OCI-LY7 (cell line): ENCODE results near the gene VN1R4. TPM values are rescaled to one million over a fixed set of nuclear protein-coding genes. Genes with fewer than 3 reads are reported as not detected.
"Not testable (repeated sequence)": the region's sequence is repeated elsewhere in the genome, so short reads cannot be mapped to it uniquely, and the experiment has no call there.

Experiments used
- BruUV-seq: library from RNA; stranded (reverse); fragments of 400-500 nt; replicated peaks from 2 replicates; lab custom pipeline; 2021; lab: Mats Ljungman, UMichigan
- CTCF ChIA-PET: fragments of 300-600 bp; sonication (Branson Sonifier 250); formaldehyde crosslinking; loops from one replicate; lab custom pipeline; 2022; ENCODE audit warnings: antibody characterized with exemption; ENCODE audit not compliant: unreplicated experiment; lab: Charles Lee
- POLR2A ChIA-PET: fragments of 300-600 bp; sonication (Branson Sonifier 250); formaldehyde crosslinking; loops from one replicate; lab custom pipeline; 2022; ENCODE audit warnings: antibody characterized with exemption; lab: Charles Lee
- DNase-seq: peaks from one replicate; pipeline ENCODE4 v3.0.0-alpha.2; 2015; ENCODE audit warnings: low spot score
- H2AFZ ChIP-seq: fragments of 200-600 bp; sonication (generic), shearing (Covaris generic); 2 replicates; pipeline ENCODE4 v1.6.1; 2014; ENCODE audit warnings: mild to moderate bottlenecking, antibody characterized with exemption, low read length, moderate library complexity
- H3K27ac ChIP-seq: fragments of 200-600 bp; sonication (generic); 2 replicates; pipeline ENCODE4 v1.5.1; 2014; ENCODE audit warnings: mixed run types, low read depth, mild to moderate bottlenecking, moderate library complexity, low read length, inconsistent platforms; ENCODE audit not compliant: poor library complexity, severe bottlenecking
- H3K36me3 ChIP-seq: fragments of 200-600 bp; sonication (generic); 2 replicates; pipeline ENCODE4 v1.6.1; 2014; ENCODE audit warnings: mild to moderate bottlenecking, antibody characterized with exemption, low read length, moderate library complexity, mixed read lengths; ENCODE audit not compliant: insufficient read depth
- H3K4me1 ChIP-seq: fragments of 200-600 bp; sonication (generic); 2 replicates; pipeline ENCODE4 v1.5.1; 2014; ENCODE audit warnings: mild to moderate bottlenecking, low read length; ENCODE audit not compliant: insufficient read depth, poor library complexity, severe bottlenecking
- H3K4me2 ChIP-seq: fragments of 200-600 bp; sonication (generic); 2 replicates; pipeline ENCODE4 v1.6.1; 2014; ENCODE audit warnings: mild to moderate bottlenecking, low read length
- H3K4me3 ChIP-seq: fragments of 200-600 bp; sonication (generic); 2 replicates; pipeline ENCODE4 v1.5.1; 2014; ENCODE audit warnings: mild to moderate bottlenecking, low read depth, low read length; ENCODE audit not compliant: poor library complexity, severe bottlenecking
- H3K79me2 ChIP-seq: fragments of 200-600 bp; sonication (generic); 2 replicates; pipeline ENCODE4 v1.6.1; 2016; ENCODE audit warnings: low read depth, mild to moderate bottlenecking, low read length, moderate library complexity, mixed read lengths; ENCODE audit not compliant: insufficient read depth
- H3K9me2 ChIP-seq: fragments of 200-600 bp; sonication (generic); 2 replicates; pipeline ENCODE4 v1.6.1; 2016; ENCODE audit warnings: mild to moderate bottlenecking, low read length, mixed read lengths; ENCODE audit not compliant: insufficient read depth
- H3K9me3 ChIP-seq: fragments of 200-600 bp; sonication (generic); 2 replicates; pipeline ENCODE4 v1.6.1; 2014; ENCODE audit warnings: mild to moderate bottlenecking, mixed run types, low read length, mixed read lengths
- H4K20me1 ChIP-seq: fragments of 200-600 bp; sonication (generic); 2 replicates; pipeline ENCODE4 v1.6.1; 2014; ENCODE audit warnings: mild to moderate bottlenecking, antibody characterized with exemption, low read length, moderate library complexity, mixed read lengths; ENCODE audit not compliant: insufficient read depth
- CTCF ChIP-seq: fragments of 200-600 bp; sonication (generic); conservative IDR thresholded peaks from 2 replicates; pipeline ENCODE4 v1.5.1; 2014; ENCODE audit warnings: mild to moderate bottlenecking, antibody characterized with exemption, low read length, moderate library complexity, mixed read lengths
- EZH2phosphoT487 ChIP-seq: fragments of 200-600 bp; sonication (generic); IDR thresholded peaks from 2 replicates; pipeline ENCODE4 v1.6.1; 2018; ENCODE audit warnings: low read depth, borderline replicate concordance, mild to moderate bottlenecking, mixed run types, antibody characterized with exemption, low read length, moderate library complexity, mixed read lengths
- intact Hi-C: fragments of 100-400 bp; cut with micrococcal nuclease; formaldehyde crosslinking; loops from one replicate; pipeline ENCODE4 v1.10.0; 2022; ENCODE audit not compliant: unreplicated experiment
- total RNA-seq, 2 experiments: library from RNA; depleted of rRNA in 1 of 2; stranded (reverse); fragments of >200 nt in 1 of 2; shearing (Covaris generic) in 1 of 2; gene quantifications; 2 replicates each; pipeline ENCODE4 v1.2.3, GENCODE V29; 2014 to 2022

Gene VN1R4
- total RNA-seq, 2 experiments from 2014 or later: not detected

- DNase-seq: no peak
- Histone ChIP-seq H3K4me1 (no peaks in the 10 kb centered on the region), H3K36me3 (no peaks in the 10 kb centered on the region), H3K9me3 (peaks cover 5% of the 10 kb centered on the region; the same call in 1 of the 2 replicates), H3K4me3 (no peak overlapping the region), H3K4me2 (no peak overlapping the region), H3K79me2 (no peaks in the 10 kb centered on the region), H3K9me2 (no peaks in the 10 kb centered on the region), H2AFZ (no peak overlapping the region), H4K20me1 (no peaks in the 10 kb centered on the region), H3K27ac (no peak overlapping the region)
- CTCF ChIA-PET: no interaction called here
- POLR2A ChIA-PET: no interaction called here
- TF ChIP-seq EZH2phosphoT487 (no peak), CTCF (no peak)
- no TSS peak for BruUV-seq
- intact Hi-C loops: no loop called here
Measured at GRCh38 chr19:53290758-53291549, 23.4 kb upstream of the VN1R4 start.

GRCh38 chr19:53285087-53285486 is 17.6 kb upstream of the VN1R4 start:
- no peaks in the 10 kb centered on the region for H3K9me2 ChIP-seq
- no TSS peak for BruUV-seq
- H2AFZ ChIP-seq: no peak overlapping the region
- POLR2A ChIA-PET: no interaction called here
- H4K20me1 ChIP-seq: no peaks in the 10 kb centered on the region
- no peaks in the 10 kb centered on the region for H3K9me3 ChIP-seq
- no peak for DNase-seq
- intact Hi-C loops: no loop called here
- no peak overlapping the region for H3K27ac ChIP-seq
- H3K36me3 ChIP-seq: no peaks in the 10 kb centered on the region
- H3K4me2 ChIP-seq: no peak overlapping the region
- H3K4me3 ChIP-seq: no peak overlapping the region
- no peaks in the 10 kb centered on the region for H3K79me2 ChIP-seq
- no peaks in the 10 kb centered on the region for H3K4me1 ChIP-seq
- no peak for TF ChIP-seq CTCF
- TF ChIP-seq EZH2phosphoT487: no peak
- CTCF ChIA-PET: no interaction called here

DNA sequence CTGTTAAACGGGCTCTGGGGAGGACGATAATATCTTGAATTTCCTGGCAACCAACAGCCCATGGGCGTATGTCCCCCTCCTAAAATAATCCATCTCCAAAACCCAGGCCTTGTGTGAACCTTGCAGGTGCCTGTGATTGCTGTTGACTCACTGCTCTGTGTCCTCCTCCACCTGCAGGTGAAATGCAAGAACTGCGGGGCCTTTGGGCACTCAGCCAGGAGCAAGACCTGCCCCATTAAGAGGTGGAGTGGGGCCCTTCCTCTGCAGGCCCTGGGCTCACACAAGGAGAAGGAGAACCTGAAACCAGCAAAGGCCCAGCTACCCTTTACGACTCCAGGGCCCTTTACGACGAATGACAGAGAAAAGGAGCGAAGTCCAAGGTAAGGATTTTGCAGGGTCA is 14.4 kb upstream of the VN1R4 start:
- not testable (repeated sequence) for H3K9me3 ChIP-seq, H3K4me1 ChIP-seq
- TF ChIP-seq CTCF: 0 out of 2 replicates have a peak, but pooled peaks have one; percentile 11

More for the DNA sequence above, 14.4 kb upstream of the VN1R4 start:
- H4K20me1 ChIP-seq, CTCF ChIA-PET, H3K9me2 ChIP-seq, H3K36me3 ChIP-seq, H2AFZ ChIP-seq, BruUV-seq, POLR2A ChIA-PET, H3K79me2 ChIP-seq, H3K27ac ChIP-seq, intact Hi-C loops, H3K4me3 ChIP-seq, H3K4me2 ChIP-seq, DNase-seq: not testable (repeated sequence)
